ENCODE data around the gene REXO1. TPM values are rescaled to one million over a fixed set of nuclear protein-coding genes. Genes with fewer than 3 reads are reported as not detected.

REXO1 gene
- polyA plus RNA-seq, 1 experiment, result 11.0 TPM

GRCh38 chr19:1825909-1826556, 22.2 kb downstream of the REXO1 start:
- H3K27me3 ChIP-seq (ENCODE audit: control insufficient read depth, insufficient read depth, low read length), result no peaks in the 10 kb centered on the region
- no peak overlapping the region for H3K4me3 ChIP-seq (ENCODE audit: low read depth, low read length)
- peaks cover 28% of the 10 kb centered on the region for H3K36me3 ChIP-seq (ENCODE audit: control insufficient read depth, insufficient read depth, low read length)
- ChIA-PET POLR2A (no interaction called here), CTCF (interaction anchor here (0.5 to 4.2 kb wide), 32 partner anchors 8 to 1860 kb away, joined by 3 to 79 read pairs (median 4); partner anchors contain the start of gene ATP8B3)
- no peak for DNase-seq (ENCODE audit: low read depth)
- TF ChIP-seq, protein P1, sequence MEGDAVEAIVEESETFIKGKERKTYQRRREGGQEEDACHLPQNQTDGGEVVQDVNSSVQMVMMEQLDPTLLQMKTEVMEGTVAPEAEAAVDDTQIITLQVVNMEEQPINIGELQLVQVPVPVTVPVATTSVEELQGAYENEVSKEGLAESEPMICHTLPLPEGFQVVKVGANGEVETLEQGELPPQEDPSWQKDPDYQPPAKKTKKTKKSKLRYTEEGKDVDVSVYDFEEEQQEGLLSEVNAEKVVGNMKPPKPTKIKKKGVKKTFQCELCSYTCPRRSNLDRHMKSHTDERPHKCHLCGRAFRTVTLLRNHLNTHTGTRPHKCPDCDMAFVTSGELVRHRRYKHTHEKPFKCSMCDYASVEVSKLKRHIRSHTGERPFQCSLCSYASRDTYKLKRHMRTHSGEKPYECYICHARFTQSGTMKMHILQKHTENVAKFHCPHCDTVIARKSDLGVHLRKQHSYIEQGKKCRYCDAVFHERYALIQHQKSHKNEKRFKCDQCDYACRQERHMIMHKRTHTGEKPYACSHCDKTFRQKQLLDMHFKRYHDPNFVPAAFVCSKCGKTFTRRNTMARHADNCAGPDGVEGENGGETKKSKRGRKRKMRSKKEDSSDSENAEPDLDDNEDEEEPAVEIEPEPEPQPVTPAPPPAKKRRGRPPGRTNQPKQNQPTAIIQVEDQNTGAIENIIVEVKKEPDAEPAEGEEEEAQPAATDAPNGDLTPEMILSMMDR (IDR thresholded peaks at IDR 0.05; ENCODE audit: insufficient read depth, low read depth, low read length), result peak; percentile 93

GRCh38 chr19:1824252-1824622, 24.0 kb downstream of the REXO1 start:
- DNase-seq (ENCODE audit: low read depth), result no peak
- ChIA-PET POLR2A (no interaction called here), CTCF (interaction anchor here (0.8 to 4.2 kb wide), 5 partner anchors 10 to 278 kb away, joined by 3 to 25 read pairs (median 6); partner anchors contain the start of gene ATP8B3)
- no peaks in the 10 kb centered on the region for H3K27me3 ChIP-seq (ENCODE audit: control insufficient read depth, insufficient read depth, low read length)
- H3K36me3 ChIP-seq (ENCODE audit: control insufficient read depth, insufficient read depth, low read length), result peaks cover 36% of the 10 kb centered on the region
- H3K4me3 ChIP-seq (ENCODE audit: low read depth, low read length), result no peak overlapping the region
- TF ChIP-seq, protein P1 (IDR thresholded peaks at IDR 0.05; ENCODE audit: insufficient read depth, low read depth, low read length), result no peak

DNA sequence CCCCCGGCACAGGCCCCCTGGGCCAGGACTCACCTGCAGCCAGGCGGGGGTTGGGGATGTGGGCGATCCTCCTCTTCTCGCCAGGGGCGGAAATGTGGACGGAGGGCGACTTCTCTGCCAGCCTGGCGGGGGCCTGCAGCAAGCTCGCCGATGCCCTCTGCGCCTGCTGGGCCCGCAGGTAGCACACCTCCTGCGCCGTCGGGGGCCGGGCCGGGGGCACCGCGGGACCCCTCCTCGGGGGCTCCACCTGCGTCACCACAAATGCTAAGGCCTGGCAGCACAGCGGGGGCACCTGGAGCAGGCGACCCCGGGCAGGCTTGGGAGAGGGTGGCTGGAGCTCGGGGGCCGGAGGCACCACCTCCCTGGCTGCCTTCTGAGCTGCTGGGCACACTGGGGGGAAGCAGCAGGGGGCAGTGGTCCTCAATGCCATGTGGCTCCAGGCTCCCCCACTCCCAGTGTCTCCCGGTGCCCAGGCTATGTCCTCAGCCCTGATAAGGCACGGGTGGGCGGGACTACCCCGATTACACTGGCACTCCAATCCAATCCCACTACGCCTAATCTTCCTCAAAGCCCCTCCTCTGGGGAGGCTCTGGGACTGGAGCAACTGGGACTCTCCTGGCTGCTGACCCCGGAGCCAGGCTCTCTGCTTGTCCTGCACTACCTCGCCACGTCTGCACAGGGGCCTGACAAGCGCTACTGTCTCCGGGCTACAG, 24.6 kb downstream of the REXO1 start:
- Histone ChIP-seq H3K4me3 (ENCODE audit: low read depth, low read length) (no peak overlapping the region), H3K27me3 (ENCODE audit: control insufficient read depth, insufficient read depth, low read length) (no peaks in the 10 kb centered on the region), H3K36me3 (ENCODE audit: control insufficient read depth, insufficient read depth, low read length) (peaks cover 36% of the 10 kb centered on the region)
- TF ChIP-seq, protein P1 (IDR thresholded peaks at IDR 0.05; ENCODE audit: insufficient read depth, low read depth, low read length), result no peak
- no peak for DNase-seq (ENCODE audit: low read depth)
- POLR2A ChIA-PET, result no interaction called here
- CTCF ChIA-PET, result interaction anchor here (0.7 to 4.2 kb wide), 6 partner anchors 9 to 277 kb away, joined by 3 to 25 read pairs (median 5); partner anchors contain the start of gene ATP8B3

- H3K4me3 ChIP-seq (ENCODE audit: low read depth, low read length), result no peak overlapping the region
- peaks cover 43% of the 10 kb centered on the region for H3K36me3 ChIP-seq (ENCODE audit: control insufficient read depth, insufficient read depth, low read length)
- ChIA-PET CTCF (interaction anchor here (0.7 to 1.2 kb wide), 2 partner anchors 15 to 151 kb away, joined by 3 read pairs; no protein-coding TSS in a partner anchor), POLR2A (no interaction called here)
- H3K27me3 ChIP-seq (ENCODE audit: control insufficient read depth, insufficient read depth, low read length), result no peaks in the 10 kb centered on the region
- TF ChIP-seq, protein P1 (IDR thresholded peaks at IDR 0.05; ENCODE audit: insufficient read depth, low read depth, low read length), result no peak
- no peak for DNase-seq (ENCODE audit: low read depth)
Observed at GRCh38 chr19:1823020-1823419, 25.3 kb downstream of the REXO1 start.

DNA sequence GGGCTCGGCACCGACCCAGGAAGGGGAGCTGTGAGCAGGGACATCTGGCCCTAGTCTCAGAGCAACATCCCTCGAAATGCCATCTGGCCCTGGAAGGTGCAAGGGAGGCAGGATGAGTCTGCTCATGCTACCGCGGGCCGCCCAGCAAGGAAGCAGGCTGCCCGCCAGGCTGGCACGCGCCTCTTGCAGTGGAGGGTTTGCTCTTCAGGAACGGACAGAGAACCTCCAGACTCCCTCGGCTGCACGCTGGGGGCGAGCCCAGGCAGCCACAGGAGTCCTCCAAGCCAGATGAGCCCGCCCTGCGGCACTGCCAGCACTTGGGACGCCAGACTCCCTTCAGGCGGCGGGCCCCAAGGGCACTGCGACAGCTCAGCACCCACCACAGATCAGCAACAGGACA, 26.1 kb downstream of the REXO1 start:
- TF ChIP-seq, protein P1 (IDR thresholded peaks at IDR 0.05; ENCODE audit: insufficient read depth, low read depth, low read length), result no peak
- ChIA-PET CTCF (interaction anchor here (1.2 to 1.3 kb wide), 2 partner anchors 15 to 150 kb away, joined by 3 read pairs; no protein-coding TSS in a partner anchor), POLR2A (no interaction called here)
- no peaks in the 10 kb centered on the region for H3K27me3 ChIP-seq (ENCODE audit: control insufficient read depth, insufficient read depth, low read length)
- peaks cover 47% of the 10 kb centered on the region for H3K36me3 ChIP-seq (ENCODE audit: control insufficient read depth, insufficient read depth, low read length)
- no peak for DNase-seq (ENCODE audit: low read depth)
- no peak overlapping the region for H3K4me3 ChIP-seq (ENCODE audit: low read depth, low read length)

Measured in BJ (cell line).